SIG-M5 treated with dmso at 0.1 percent for 504 hours (cell line): ENCODE results near the gene SNX1.

Source experiments
- DNase-seq: peaks from one replicate; lab custom pipeline; 2025; ENCODE audit not compliant: unreplicated experiment; lab: John Stamatoyannopoulos, UW

Gene SNX1

DNA sequence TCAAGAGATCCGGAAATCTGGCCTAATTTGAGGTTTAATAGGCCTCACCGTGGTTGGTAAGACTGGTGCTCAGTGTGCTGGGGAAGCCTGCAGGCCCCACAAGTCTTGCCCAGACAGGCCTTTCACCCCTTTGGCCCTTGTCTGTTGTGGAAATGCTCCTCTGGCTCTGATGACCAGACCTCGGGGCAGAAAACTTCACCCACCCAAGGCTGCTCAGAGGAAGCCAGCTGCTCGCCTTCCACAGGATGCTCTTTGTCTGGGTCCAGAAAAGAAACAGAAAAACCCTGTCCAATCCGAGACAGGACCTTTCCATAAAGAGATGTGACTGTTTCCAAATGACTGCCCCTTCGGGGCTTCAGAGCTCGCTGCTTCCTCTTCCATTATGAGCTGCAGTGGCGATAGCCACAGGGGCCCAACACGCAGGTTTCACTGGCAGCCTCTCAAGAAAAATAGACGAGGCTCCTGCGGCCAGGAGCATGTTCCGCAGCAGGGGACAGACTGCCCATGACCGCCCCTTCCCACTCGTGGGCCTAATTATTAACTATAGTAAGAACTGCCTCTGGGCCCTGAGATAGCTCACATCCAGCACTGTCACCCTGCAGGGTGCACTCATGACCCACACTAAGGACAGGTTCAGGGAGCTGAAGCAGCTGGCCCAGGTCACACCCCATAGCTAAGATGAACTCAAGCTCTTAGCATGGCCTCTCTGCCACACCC is 48.9 kb downstream of the SNX1 start:
- no peak for DNase-seq

DNA sequence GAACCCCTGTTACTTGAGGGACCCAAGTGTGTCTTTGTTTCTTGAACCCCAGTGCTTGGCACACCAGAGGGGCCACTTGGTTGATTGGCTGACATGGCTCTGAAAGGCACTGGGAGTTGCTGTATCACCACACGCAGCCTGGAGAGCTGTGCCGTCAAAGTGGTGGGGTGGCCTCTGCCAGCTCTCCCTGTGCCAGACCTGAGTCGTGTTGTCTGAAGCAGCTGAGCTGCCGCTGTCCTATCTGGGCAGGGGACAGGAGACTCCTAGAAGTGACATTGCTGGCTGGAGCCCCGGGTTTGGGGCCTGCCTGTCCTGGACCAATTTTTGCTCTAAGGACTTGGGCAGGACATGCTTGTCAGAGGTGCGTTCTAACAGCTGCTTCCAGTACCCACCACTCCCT is 50.3 kb downstream of the SNX1 start:
- DNase-seq, result no peak

DNA sequence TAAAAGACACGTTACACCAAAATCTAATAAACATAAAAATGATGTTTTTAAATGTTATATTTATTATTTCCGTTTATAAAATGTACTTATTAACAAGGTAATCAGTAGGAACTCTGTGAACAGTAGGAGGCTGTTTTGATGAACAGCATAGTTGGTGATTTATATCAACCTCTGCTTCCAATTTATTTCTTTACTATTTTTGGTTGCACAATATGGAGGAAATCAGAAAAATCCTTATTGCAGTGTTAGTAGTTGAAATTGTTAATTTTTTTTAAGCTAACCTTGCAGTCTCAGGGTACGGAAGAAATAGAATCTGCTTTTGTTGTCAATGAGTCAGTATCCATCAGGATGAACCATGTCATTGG is 50.7 kb downstream of the SNX1 start:
- DNase-seq, result no peak

- DNase-seq, result no peak
These were observed 51.3 kb downstream of the SNX1 start for GRCh38 chr15:64146885-64147681.

DNA sequence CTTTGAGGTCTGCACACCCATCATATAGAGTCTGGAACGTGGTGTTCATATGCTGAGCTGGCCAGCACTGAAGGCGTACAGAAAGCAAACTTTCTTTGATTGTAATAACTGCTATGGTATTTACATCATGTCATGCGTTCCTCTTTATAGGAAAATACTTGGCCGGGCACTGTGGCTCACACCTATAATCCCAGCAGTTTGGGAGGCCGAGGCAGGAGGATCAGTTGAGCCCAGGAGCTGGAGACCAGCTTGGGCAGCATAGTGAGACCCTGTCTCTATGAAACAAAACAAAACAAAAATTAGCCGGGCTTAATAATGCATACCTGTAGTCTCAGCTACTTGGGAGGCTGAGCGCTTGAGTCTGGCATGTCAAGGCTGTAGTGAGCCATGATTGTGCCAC is 52.4 kb downstream of the SNX1 start:
- no peak for DNase-seq

GRCh38 chr15:64148581-64148980 is 52.8 kb downstream of the SNX1 start:
- no peak for DNase-seq

- DNase-seq, result peak; percentile 29
These were observed 53.6 kb downstream of the SNX1 start for GRCh38 chr15:64149424-64149823.

GRCh38 chr15:64149893-64150578 is 54.3 kb downstream of the SNX1 start:
- DNase-seq, result peak; percentile 18

- DNase-seq, result no peak
These were observed 56.1 kb downstream of the SNX1 start, which contains the start of gene SNX22 for GRCh38 chr15:64151727-64152506. Gene SNX22, plus strand, starts transcription at chr15:64151731. Its CDS starts 45 bp downstream, at chr15:64151776.

DNA sequence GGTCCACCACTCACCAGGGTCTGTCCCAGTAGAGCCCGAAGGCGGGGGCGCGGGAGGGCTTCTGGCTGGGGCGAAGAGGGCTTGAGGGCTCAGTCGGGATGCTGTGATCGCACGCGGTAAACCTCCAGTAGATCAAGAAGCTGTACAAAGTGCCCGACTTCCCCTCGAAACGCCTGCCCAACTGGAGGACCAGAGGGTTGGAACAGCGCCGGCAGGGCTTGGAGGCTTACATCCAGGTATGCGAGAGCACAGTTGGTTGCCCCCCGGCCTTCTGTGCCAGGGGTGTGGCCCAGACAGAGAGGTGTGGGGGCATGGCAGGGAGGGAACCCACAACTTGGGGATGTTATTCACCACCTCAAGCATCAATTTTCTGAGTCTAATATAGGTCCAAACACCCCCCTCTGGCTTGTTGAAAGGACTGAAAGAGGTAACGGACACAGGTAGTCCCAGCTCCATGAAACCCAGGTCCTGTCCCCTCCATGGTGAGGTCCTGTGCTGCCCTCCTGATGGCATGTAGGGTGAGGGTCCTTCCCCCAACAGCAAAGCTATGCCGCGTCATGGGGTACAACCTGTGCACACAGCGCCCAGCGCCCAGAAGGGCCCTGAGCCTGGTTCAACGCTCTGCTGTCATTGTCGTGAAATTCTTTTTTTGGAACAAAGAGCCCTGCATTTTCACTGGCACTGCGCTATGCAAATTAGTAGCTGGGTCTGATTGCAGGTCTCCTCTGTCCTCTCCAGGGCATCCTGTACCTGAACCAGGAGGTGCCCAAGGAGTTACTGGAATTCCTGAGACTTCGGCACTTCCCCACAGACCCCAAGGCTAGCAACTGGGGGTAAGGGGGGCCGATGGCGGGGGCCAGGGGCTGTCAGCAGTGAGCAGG is 57.0 kb downstream of the SNX1 start:
- DNase-seq, result no peak

GRCh38 chr15:64153480-64154367 is 57.9 kb downstream of the SNX1 start:
- peak; percentile 82 for DNase-seq

- DNase-seq, result no peak
These were observed 60.2 kb downstream of the SNX1 start for GRCh38 chr15:64155802-64156651.

GRCh38 chr15:64156652-64157331 is 61.0 kb downstream of the SNX1 start:
- DNase-seq, result no peak

DNA sequence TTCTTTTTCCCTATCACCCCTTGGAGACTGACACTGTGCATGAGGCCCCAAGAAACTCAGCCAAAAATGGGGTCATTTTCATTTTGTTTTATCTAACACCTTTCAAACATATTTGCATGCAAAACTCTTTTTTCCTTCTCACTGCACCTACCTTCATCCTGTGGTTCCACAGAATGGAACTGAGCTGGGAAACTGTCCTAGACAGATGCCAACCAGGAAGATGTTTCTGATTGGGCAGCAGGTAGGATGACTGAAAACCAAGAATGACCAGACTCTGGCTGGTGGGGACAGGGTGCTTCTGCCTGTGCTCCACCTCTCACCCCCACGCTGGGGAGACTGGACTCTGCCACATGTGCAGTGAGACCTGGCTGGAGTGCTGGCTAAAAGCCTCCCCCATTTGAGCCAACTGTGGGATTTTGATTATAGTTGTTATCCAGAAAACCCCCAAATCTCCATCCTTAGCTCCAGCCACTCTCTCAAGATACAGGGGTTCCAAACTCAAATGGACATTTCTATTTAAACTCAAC is 61.9 kb downstream of the SNX1 start:
- DNase-seq, result no peak

GRCh38 chr15:64158363-64159134 is 62.8 kb downstream of the SNX1 start:
- no peak for DNase-seq

GRCh38 chr15:64161688-64162477 is 66.1 kb downstream of the SNX1 start:
- DNase-seq, result no peak
